Measurements from ENCODE around the gene CPAMD8. TPM values are rescaled to one million over a fixed set of nuclear protein-coding genes. Genes with fewer than 3 reads are reported as not detected.

CPAMD8 gene
- total RNA-seq, 5 donors from 2014 or later (not counting 1 experiment from before 2014, with no cell fraction given), result 2.1 to 6.2 (median 2.9) TPM

DNA sequence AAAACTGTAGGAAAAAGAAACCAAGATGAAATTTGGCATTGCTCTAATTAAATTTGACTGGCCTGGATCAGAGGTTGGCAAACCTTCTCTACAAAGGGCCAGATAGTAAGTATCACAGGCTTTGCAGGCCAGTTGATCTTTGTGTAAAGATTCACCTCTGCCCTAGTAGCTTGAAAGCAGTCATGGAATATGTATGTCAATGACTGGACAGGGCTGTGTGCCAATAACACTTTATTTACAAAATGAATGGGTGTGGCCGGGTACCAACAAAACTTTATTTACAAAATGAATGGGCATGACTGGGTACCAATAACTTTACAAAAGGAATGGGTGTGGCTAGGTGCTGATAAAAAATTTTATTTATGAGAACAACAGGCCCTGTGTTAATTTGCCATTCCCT, 177.4 kb downstream of the CPAMD8 start:
- no peak for ATAC-seq (replicated peaks in 1 of 4)
- Histone ChIP-seq H3K4me3 (ENCODE audit: control insufficient read depth in 1 of 2, extremely low read depth in 1 of 2, low read length in 1 of 2) (no peak overlapping the region), H3K9me3 (no peaks in the 10 kb centered on the region), H3K27ac (ENCODE audit: low read length) (no peak overlapping the region), H3K36me3 (ENCODE audit: control insufficient read depth in 2 of 2, extremely low read depth in 1 of 2, insufficient read depth in 1 of 2, low read length in 1 of 2) (peaks cover 18 to 89% of the 10 kb centered on the region in 2 donors), H3K4me1 (ENCODE audit: control insufficient read depth in 1 of 2, extremely low read depth in 1 of 2, insufficient read depth in 2 of 2, low read length in 2 of 2) (no peaks in the 10 kb centered on the region), H3K27me3 (replicated peaks in 1 of 2; ENCODE audit: control insufficient read depth in 2 of 2, extremely low read depth in 1 of 2, insufficient read depth in 2 of 2, low read length in 1 of 2) (no peaks in the 10 kb centered on the region)
- DNase-seq, result no peak
- no CpG with 5 or more reads among the region's 1 CpG for WGBS (ENCODE audit: insufficient coverage)
- CTCF ChIA-PET, result no interaction called here
- Mint-ChIP-seq H3K4me1 (no peaks in the 10 kb centered on the region), H3K27ac (no peak overlapping the region), H3K36me3 (peaks cover 58% of the 10 kb centered on the region), H3K27me3 (no peaks in the 10 kb centered on the region), H3K9me3 (no peaks in the 10 kb centered on the region), H3K4me3 (no peak overlapping the region)
- POLR2A ChIA-PET, result interaction anchor here in 1 of 2 donors (0.7 kb wide), 1 partner anchor 554 kb away, joined by 4 read pairs; no protein-coding TSS in a partner anchor

DNA sequence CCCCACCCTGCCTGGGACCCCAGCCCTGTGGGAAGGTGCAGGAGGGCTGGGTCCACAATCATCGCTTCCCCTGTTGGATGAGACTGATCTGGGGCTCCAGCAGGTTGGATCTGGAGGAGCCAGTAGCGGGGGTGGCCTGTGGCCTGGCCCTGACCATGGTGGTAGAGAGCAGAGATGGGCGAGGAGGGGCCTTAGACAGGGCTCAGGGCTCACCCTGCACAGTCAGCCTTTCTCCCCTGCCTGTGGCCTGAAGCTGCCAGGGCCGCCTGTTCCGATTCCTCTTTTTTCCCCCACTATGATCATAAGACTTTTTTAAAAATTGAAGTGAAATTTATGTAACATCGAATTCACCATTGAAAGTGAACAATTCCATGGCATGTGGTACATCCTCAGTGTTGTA, 179.2 kb downstream of the CPAMD8 start:
- no peaks in the 10 kb centered on the region for H3K4me1 ChIP-seq (ENCODE audit: control insufficient read depth in 1 of 2, extremely low read depth in 1 of 2, insufficient read depth in 2 of 2, low read length in 2 of 2)
- H3K9me3 ChIP-seq, result no peaks in the 10 kb centered on the region
- POLR2A ChIA-PET, result no interaction called here
- WGBS (ENCODE audit: insufficient coverage), result no CpG with 5 or more reads among the region's 6 CpGs
- Mint-ChIP-seq H3K27ac (no peak overlapping the region), H3K4me1 (no peaks in the 10 kb centered on the region), H3K9me3 (no peaks in the 10 kb centered on the region), H3K36me3 (peaks cover 55% of the 10 kb centered on the region), H3K4me3 (no peak overlapping the region), H3K27me3 (no peaks in the 10 kb centered on the region)
- no peaks in the 10 kb centered on the region for H3K27me3 ChIP-seq (replicated peaks in 1 of 2; ENCODE audit: control insufficient read depth in 2 of 2, extremely low read depth in 1 of 2, insufficient read depth in 2 of 2, low read length in 1 of 2)
- no peak for DNase-seq
- H3K36me3 ChIP-seq (ENCODE audit: control insufficient read depth in 2 of 2, extremely low read depth in 1 of 2, insufficient read depth in 1 of 2, low read length in 1 of 2), result peaks cover 12 to 85% of the 10 kb centered on the region in 2 donors
- no peak for ATAC-seq (replicated peaks in 1 of 4)
- CTCF ChIA-PET, result no interaction called here
- H3K4me3 ChIP-seq (ENCODE audit: control insufficient read depth in 1 of 2, extremely low read depth in 1 of 2, low read length in 1 of 2), result no peak overlapping the region
- H3K27ac ChIP-seq (ENCODE audit: low read length), result no peak overlapping the region

DNA sequence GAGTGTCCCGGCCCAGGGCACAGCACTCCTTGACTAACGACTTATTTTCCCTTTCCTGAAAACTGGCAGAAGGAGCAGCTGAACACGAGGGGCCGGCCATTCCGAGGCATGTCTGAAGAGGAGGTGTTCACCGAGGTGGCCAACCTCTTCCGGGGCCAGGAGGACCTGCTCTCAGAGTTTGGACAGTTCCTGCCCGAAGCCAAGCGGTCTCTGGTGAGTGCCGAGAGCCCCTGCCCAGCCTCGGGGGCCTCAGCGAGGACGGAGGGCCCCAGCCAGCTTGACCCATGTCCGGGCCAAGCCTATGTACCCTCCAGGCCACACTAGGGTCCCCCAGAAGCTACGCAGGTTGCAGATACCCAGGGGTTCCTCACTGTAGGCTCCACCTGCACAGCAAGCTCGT, 179.7 kb downstream of the CPAMD8 start:
- no peaks in the 10 kb centered on the region for H3K9me3 ChIP-seq
- H3K27me3 ChIP-seq (replicated peaks in 1 of 2; ENCODE audit: control insufficient read depth in 2 of 2, extremely low read depth in 1 of 2, insufficient read depth in 2 of 2, low read length in 1 of 2), result no peaks in the 10 kb centered on the region
- Mint-ChIP-seq H3K4me3 (no peak overlapping the region), H3K27me3 (no peaks in the 10 kb centered on the region), H3K4me1 (no peaks in the 10 kb centered on the region), H3K9me3 (no peaks in the 10 kb centered on the region), H3K27ac (no peak overlapping the region), H3K36me3 (peaks cover 50% of the 10 kb centered on the region)
- ChIA-PET POLR2A (no interaction called here), CTCF (no interaction called here)
- WGBS (ENCODE audit: insufficient coverage), result 97% methylated on average over 14 of the region's 16 CpGs
- no peak overlapping the region for H3K27ac ChIP-seq (ENCODE audit: low read length)
- no peaks in the 10 kb centered on the region for H3K4me1 ChIP-seq (ENCODE audit: control insufficient read depth in 1 of 2, extremely low read depth in 1 of 2, insufficient read depth in 2 of 2, low read length in 2 of 2)
- no peak overlapping the region for H3K4me3 ChIP-seq (ENCODE audit: control insufficient read depth in 1 of 2, extremely low read depth in 1 of 2, low read length in 1 of 2)
- ATAC-seq (replicated peaks in 1 of 4), result no peak
- DNase-seq, result no peak
- H3K36me3 ChIP-seq (ENCODE audit: control insufficient read depth in 2 of 2, extremely low read depth in 1 of 2, insufficient read depth in 1 of 2, low read length in 1 of 2), result peaks cover 12 to 84% of the 10 kb centered on the region in 2 donors

Other genes starting within 250 kb of the CPAMD8 start
- 10 to 100 TPM; 76.4 to 94.5 (median 84.1) TPM for gene SIN3B, start 197.4 kb downstream of the CPAMD8 start, total RNA-seq
- gene F2RL3, start 137.8 kb downstream of the CPAMD8 start, total RNA-seq, result under 1 TPM in 3 of 5 donors, not detected in 2; 0.15 to 0.44 (median 0.30) TPM
- 10 to 100 TPM; 16.6 to 20.4 (median 19.3) TPM for gene HAUS8, start 48.6 kb upstream of the CPAMD8 start, total RNA-seq
- 100 to 1,000 TPM; 185 to 220 (median 202) TPM for gene MYO9B, start 49.0 kb upstream of the CPAMD8 start, total RNA-seq
- gene USE1, start 188.5 kb upstream of the CPAMD8 start, total RNA-seq, result 10 to 100 TPM; 23.8 to 45.2 (median 38.6) TPM
- gene OCEL1, start 199.4 kb upstream of the CPAMD8 start, total RNA-seq, result 10 to 100 TPM; 21.5 to 33.3 (median 23.0) TPM
- 1 to 10 TPM in 4 of 5 donors, under 1 TPM in 1; 0.55 to 6.4 (median 2.8) TPM for gene NR2F6, start 219.1 kb upstream of the CPAMD8 start, total RNA-seq
- under 1 TPM in 4 of 5 donors, not detected in 1; 0.10 to 0.61 (median 0.38) TPM for gene USHBP1, start 237.9 kb upstream of the CPAMD8 start, total RNA-seq
- gene BABAM1, start 240.6 kb upstream of the CPAMD8 start, total RNA-seq, result 100 to 1,000 TPM in 3 of 5 donors, 10 to 100 TPM in 2; 76.7 to 130 (median 117) TPM